Measurements from ENCODE around the gene BAX.

BAX gene

DNA sequence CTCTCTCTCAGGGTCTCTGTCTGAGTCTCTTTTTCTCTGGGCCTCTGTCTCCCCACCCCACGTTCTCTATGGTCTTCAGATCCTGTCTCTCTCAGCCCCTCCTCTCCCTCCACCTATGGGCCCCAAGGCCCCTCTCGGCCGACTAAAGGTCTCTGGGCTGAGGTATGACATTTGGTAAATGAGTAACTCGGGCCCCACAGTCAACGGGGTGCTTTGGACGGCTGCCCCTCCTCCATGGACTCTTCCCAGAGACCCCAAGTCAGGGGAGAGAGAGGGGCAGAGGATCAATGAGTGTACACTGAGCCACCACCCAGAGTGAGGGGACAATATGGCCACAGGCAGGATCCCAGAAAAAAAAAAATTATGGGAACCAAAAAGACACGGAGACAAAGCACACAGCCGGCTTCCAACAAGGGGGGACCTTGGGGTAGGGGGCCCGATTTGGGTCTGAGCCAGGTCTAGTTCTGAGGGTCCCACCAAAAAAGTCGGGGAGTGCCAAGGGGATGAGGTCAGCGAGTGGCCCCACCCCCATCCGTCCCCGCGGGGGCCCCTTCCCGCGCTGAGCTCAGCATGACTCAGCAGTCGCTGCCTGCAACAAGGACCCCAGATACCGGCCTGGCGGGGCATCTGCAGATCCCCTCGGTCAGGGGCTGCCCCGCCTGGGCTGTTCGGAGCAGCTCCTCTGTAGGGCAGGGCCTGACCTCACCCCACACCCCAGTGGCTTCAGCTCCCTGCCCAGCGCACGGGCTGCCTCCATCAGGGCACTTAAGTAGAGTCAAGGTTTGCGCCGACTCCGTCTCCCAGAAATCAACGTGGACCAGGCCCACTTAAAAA, 8.9 kb downstream of the BAX start:
- DNase-seq, result no peak

DNA sequence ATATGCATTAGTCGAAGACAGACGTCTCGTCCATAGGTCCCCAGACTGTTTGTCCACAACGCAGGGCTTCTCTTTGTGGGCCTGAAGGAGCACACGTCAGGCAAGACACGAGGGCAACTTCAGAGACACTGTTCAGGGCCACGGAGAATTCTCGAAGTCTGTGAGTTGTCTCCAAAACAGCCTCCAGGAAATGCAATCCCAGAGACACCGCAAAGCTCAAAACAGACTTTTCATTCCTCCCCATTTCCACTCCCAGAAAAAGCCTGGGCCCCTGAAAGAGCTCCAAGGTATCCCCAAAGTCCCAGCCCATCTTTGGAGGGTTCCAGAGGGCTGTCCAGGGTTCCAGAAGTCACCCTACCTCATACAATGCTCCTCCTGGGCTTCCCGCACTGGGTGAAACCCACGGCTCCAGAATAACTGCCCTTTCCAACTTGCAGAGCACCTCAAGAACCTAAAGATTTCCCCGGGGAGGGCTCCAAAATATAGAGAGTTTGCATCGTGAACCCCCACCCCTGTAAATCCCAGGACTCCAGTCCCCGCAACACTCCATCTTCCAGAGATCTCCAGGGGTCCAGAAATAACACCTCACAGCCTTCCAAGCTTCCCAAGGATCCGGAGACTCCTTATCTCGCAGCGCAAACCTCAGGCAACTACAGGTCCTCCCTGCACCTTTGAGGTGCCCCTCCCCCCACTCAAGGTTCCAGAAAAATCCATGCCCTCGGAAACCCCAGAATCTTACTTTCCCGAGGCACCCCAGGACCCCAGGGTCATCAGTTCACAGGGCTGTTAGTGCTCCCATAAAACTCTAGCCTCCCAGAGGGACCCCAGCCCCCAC, 9.7 kb downstream of the BAX start:
- no peak for DNase-seq

DNA sequence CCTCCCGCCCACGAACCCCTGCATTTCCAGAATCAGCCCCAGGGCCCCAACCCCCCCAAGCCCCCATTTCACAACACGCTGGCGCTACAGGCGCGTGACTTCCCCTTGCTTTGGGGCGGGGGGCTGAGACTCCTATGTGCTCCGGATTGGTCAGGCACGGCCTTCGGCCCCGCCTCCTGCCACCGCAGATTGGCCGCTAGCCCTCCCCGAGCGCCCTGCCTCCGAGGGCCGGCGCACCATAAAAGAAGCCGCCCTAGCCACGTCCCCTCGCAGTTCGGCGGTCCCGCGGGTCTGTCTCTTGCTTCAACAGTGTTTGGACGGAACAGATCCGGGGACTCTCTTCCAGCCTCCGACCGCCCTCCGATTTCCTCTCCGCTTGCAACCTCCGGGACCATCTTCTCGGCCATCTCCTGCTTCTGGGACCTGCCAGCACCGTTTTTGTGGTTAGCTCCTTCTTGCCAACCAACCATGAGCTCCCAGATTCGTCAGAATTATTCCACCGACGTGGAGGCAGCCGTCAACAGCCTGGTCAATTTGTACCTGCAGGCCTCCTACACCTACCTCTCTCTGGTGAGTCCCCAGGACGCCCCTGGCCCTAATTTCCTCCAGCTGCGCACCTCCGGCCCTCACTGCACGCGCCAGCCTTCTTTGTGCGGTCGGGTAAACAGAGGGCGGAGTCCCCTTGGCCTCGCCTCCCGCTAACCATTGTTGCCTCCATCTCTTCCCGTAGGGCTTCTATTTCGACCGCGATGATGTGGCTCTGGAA, 10.5 kb downstream of the BAX start, which contains the start of gene FTL:
FTL (plus strand) TSS at position 270 of the 766 bp plus-strand sequence; CDS start at position 469, 199 bp downstream.
- peak; percentile 94 for DNase-seq

DNA sequence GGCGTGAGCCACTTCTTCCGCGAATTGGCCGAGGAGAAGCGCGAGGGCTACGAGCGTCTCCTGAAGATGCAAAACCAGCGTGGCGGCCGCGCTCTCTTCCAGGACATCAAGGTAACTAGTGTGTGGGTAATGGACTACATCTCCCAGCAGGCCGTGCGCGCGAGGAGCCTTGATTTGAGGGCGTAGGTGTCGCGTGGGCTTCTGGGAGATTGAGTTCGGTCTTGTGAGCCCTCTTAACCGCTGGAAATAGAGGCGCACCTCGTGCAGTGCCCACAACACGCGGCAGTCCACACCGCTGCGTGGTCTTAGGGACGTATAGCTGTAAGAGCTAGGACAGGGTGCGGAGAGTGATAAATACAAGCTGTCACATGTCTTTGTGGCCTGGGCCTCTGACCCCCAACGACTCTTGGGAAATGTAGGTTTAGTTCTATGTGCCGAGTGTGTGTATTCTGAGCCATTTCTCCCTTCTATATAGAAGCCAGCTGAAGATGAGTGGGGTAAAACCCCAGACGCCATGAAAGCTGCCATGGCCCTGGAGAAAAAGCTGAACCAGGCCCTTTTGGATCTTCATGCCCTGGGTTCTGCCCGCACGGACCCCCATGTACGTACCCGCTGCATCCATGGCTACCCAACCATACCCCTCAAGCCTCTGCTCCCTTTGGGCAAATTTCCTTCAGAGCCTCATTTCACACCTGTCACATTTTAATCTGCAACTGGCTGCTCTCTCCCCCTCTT, 11.3 kb downstream of the BAX start:
- DNase-seq, result peak; percentile 83

DNA sequence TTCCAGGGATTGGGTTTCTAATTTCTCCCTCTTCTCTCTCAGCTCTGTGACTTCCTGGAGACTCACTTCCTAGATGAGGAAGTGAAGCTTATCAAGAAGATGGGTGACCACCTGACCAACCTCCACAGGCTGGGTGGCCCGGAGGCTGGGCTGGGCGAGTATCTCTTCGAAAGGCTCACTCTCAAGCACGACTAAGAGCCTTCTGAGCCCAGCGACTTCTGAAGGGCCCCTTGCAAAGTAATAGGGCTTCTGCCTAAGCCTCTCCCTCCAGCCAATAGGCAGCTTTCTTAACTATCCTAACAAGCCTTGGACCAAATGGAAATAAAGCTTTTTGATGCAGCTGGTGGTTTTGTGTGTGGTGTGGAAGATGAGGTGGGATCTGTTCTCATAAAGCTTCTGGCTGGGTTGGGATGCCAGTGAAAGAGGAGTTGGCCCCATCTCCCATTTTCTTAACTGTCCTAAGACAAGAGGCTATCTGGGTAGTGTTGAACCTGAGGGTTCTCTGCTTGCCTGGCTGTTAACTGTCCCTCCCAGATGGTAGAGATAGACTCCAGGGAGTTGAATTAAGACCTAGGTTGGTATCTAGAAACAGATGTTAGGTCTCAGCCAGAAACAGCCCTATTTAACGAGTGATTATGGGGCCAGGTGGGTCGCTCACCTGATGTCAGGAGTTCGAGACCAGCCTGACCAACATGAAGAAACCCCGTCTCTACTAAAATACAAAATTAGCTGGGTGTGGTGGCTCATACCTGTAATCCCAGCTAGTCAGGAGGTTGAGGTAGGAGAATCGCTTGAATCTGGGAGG, 12.1 kb downstream of the BAX start:
- no peak for DNase-seq

DNA sequence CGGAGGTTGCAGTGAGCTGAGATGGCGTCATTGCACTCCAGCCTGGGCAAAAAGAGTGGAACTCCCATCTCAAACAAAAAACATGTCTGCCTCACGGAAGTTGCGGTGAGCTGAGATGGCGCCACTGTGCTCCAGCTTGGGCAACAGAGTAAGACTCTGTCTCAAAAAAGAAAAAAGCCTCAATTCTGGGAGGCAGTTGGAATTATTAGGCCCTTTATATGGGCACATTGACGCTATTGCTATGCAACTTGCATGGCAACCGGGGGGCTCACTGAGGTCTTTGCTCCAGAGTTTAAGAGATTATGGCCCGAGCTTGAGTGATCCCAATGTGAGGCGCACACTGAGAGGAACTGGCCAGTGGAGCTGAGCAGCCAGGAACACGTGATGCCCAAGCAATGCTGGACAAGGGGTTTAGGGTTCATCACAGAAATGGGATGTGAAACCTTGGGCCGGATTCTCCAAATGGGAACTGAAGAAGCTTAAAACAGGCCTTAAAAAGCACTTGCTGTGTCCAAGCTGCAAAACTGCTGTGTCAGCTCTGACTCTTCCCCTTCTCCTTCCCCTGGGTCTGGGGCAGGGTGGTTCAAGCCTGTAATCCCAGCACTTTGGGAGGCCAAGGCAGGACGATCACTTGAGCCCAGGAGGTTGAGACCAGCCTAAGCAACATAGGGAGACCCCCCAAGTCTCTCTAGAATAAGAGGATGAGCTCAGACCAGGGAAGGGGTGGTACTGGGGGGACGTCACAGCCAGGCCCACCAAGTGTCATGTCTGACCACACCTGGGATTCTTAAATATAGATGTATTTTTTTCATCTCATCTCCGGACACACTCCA, 12.9 kb downstream of the BAX start:
- no peak for DNase-seq

DNA sequence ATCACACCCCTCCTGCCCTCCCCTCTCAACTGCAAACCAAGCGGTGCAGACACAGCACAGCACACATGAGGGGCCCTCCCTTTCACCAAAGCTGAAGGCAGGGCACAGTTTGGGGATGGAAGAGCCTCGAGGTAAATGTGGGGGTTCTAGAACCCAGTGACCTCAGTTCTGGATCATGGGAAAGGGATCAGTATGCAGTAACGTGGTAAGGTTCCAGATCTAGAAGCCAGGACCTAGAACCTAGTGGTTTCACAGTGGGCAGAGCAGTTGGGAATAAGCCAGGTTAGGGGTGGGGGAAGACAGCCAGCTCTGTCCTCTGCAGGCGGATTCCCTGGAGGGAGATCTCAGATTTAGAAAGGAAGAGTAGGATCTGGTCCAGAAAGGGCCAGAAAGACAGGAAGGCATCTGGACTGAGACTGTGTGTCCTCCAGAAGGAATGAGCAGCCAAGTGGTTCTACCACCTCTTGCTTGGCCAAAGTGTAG, 13.5 kb downstream of the BAX start:
- no peak for DNase-seq

DNA sequence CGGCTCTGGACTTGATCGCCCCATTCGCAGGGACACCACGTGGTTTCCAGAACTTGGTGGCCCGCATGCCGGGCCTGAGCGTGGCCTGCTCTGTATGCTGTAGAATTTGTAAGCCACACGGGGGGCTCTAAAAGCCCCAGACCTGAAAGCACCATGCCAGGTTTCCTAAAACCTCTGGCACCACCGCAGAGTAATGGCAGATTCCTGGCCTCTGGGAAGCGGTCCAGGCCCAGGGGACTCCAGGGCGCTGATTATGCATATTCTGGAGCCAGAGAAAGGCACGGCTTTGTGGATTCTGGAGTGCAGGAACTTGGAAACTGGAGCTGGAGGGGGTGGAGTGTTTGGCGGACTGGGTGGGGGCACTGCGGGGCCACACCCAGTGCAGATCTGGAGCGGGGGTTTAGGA, 14.1 kb downstream of the BAX start:
- no peak for DNase-seq

DNA sequence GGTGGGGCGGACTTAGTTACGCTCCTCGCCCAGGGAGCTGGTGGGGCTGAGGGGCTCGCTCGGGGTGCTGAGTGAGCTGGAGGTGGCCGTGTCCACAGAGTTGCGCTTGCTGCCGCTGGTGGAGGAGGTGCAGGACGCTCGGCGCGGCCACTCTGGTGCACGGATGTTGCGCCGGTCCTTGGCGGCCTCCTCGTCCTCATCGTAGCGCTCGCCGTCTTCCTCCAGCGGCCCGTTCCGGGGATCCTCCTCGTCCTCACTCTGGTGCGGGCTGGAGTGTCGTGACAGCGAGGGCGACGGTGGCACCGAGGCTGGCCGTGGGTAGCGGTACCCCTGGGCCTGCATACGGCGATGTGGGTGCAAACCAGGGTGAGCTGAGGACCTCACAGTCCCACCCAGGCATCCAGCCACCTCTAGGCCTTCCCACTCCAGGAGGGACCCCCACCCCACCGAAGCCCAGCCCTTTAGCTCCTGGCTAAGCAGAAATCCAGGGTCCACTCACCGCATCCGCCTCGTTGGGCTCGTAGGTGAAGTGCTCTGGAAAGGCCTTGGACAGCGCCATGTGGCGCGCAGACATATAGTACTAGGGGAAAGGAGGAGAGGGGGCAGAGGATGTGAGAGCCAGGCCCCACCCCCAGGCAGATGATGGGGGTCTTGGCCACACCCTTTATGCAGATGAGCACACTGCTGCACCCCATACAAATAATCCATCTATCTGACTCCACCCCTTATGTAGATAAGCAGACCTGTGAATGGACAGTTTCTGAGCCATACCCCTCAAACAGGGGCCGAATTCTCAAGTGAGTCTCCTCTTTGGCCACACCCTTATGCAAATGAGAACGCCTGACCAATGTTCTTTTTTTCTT, 14.8 kb downstream of the BAX start:
- DNase-seq, result no peak

DNA sequence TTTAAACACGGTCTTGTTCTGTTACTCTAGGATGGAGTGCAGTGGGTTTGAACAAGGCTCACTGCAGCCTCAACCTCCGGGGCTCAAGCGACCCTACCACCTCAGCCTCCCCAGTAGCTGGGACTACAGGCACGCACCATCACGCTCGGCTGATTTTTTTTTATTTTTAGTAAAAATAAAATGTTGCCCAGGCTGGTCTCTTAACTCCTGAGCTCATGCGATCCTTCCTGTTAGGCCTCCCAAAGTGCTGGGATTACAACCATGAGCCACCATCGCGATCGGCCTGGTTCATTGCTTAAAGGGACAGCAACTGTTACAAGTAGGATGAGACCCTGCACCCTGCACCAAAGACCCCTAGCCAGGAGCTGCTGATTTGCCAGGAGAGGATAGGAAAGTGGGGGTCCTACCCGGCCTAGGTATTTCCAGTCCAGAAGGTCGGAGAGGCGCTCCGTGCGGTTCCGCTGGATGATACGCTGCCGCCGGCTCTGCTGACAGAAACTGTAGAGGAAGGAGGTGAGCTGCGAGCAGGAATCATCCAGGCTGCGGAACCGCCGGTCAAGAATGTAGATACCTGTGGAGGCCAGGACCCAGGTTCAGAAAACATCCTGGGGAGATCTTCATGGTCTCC, 15.6 kb downstream of the BAX start:
- no peak for DNase-seq

DNA sequence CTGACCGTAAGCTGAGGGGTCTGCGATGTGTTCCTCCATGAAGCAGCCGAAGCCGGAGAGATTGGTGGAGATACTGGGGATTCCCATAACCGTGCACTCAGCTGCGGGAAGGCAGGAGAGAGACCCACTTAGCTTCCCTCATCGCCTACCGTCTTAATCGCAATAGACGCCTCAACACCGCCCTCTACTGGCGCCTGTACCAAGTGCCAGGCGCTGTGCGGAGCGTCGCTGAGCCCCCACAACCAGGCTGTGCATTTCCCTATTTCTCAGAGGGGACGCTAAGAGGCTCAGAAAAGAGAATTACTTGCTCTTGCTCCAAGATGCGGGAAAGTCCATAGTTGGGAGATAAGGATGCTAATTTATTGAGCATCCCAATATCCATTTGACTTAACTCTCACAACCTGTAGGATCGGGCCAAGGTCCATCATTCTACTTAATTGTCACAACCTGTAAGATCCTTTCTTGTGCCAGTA, 16.3 kb downstream of the BAX start:
- DNase-seq, result peak; percentile 81

DNA sequence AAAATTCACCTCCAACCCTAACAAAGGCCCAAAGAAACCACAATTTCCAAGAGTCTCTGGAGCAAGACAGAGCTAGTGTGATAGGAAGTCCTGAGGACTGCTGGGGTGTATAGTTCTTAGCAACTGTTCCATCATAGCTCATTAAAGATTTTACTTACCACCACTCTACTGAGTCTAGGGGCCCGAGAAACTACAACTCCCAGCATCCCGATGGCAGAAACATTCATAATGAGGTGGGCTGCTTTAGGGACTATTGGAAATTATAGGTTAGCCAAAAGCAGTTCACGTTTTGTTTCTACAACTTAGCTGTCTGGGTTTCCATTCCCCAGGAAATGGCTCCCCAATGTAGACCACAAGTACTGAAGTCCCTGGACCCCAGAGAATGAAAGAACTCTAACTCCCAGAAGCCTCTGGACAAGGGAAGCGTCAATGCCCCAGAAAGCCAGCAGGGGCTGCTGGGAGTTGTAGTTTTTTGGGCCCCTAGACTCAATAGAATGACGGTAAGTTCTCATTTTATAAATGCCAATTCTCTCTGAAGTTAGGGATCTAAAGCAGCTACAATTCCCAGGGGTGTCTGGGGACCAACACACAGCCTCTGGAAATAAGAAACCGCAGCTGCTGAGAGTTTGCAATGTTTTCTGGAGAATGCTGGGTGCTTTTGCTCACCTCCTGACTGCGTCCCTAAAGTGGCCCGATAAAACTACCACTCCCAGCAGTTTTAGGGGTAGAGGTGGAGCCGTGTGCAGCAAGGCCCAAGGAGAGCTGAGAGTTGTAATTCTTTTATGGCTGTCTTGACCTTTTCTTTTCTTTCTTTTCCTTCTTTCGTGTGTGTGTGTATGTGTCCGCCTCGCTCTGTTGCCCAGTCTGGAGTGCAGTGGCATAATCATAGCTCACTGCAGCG, 21.5 kb downstream of the BAX start:
- DNase-seq, result peak; percentile 10

DNA sequence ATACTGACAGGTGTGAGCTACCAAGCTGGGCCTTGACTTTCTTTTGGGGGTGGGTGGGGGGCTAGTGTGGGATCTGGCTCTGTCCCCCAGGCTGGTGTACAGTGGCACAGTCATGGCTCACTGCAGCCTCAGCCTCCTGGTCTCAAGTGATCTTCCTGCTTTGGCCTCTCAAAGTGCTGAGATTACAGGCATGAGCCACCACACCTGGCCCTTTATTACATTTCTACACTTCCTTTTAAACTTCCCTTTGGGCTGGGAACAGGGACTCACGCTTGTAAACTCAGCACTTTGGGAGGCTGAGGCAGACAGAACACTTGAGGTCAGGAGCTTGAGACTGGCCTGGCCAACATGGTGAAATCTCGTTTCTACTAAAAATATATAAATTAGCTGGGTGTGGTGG, 22.4 kb downstream of the BAX start:
- no peak for DNase-seq

DNA sequence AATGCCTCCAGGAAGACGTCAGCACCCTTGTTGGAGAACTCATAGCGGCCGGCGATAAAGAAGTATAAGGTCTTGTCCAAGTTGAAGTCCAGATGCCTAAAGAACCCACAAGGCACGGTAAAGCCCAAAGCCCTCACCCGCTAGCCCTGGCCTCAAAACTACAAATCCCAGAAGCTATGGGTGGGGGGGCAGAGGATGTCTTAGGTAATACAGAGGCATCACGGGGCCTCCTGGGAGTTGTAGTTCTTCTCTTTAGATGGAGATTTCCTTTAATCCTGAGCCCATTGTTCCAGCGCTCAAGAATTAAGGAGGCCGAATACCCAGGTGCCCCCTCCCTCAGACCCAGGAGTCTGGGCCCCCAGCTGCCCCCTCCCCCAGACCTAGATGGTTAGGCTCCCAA, 27.6 kb downstream of the BAX start:
- DNase-seq, result no peak

DNA sequence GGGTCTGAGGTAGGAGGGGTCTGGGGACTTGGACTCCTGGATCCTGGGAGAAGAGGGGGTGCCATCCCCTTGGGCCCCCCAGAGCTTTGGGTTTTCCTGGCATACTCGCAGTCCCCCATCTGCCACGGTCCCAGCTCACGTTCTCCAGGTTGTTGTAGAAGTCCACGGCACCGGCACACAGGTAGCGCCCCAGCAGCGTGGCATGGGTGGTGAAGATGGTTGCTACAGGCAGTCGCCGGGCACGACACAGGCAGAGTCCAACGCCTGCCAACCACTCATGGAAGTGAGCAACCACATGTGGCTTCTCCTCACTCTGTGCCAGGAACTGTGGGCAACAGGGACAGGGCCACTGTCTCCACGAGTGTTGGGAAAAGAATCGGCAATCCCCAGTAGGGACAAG, 31.0 kb downstream of the BAX start:
- no peak for DNase-seq

DNA sequence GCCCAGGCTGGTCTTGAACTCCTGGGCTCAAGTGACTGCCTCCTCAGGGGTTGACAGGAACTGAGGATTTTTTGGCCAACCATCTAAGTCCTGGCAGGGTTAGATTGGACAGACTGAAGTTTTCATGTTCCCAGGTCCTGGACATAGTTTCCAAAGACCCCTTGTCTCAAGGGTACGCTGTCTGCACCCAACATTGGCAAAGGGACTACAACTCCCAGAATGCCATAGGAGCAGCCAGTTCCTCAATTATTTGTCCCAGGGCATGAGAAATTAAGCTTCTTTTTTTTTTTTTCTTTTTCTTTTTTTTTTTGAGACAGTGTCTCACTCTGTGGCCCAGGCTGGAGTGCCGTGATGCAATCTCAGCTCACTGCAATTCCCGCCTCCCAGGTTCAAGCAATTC, 31.5 kb downstream of the BAX start:
- DNase-seq, result no peak

DNA sequence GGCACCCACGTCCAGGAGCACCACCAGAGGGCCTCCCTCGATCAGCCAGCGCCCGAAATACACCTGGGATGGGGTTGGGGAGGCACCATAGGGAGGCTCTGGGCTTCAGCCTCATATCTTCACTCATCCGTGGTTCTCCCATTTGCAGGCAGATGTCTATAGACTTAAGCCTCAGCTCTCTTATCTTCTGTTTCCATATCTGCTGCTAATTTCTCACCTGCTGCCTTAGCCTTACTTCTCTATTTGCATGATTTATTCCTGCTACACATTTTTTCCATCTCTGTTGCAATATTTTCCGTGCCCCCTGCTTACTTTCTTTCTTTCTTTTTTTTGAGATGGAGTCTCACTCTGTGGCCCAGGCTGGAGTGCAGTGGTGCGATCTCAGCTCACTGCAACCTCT, 32.6 kb downstream of the BAX start:
- no peak for DNase-seq

DNA sequence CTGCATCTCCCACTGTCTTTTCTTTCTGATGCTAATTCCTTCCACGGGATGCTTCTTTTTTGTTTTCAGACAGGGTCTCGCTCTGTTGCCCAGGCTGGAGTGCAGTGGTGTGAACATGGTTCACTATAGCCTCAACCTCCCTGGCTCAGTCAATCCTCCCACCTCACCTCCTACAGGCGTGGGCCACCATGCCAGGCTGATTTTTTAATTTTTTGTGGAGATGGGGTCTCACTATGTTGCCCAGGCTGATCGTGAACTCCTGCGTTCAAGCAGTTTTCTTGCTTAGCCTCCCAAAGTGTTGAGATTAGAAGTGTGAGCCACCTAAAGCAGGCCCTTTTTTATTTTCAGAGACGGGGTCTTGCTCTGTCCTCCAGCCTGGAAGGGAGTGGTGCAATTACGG, 33.6 kb downstream of the BAX start:
- no peak for DNase-seq

All from NCI-H1105 treated with DMSO at 0.1 percent for 48 hours (cell line).